Liver (tissue), 9 donors: ENCODE measurements around the gene IRF3. TPM values are rescaled to one million over a fixed set of nuclear protein-coding genes. Genes with fewer than 3 reads are reported as not detected.

Experiments
- DNase-seq: peaks from one replicate; pipeline ENCODE4 v3.0.0-alpha.2; 2017; ENCODE audit warnings: low spot score
- H3K27ac ChIP-seq, 2 donors: one replicate each; pipeline ENCODE4 v1.7.0; 2013; ENCODE audit warnings: inconsistent platforms in 2 of 2, low read length in 2 of 2, control low read depth in 1 of 2, low read depth in 1 of 2, mild to moderate bottlenecking in 1 of 2
- H3K27me3 ChIP-seq, 4 donors: one replicate each; pipeline versions ENCODE4 v1.6.1 to v1.7.0; 2013; ENCODE audit warnings: low read length in 3 of 4, inconsistent platforms in 1 of 4, mild to moderate bottlenecking in 1 of 4, moderate library complexity in 1 of 4; ENCODE audit not compliant: control insufficient read depth in 4 of 4, insufficient read depth in 4 of 4
- H3K36me3 ChIP-seq, 4 donors: one replicate each; pipeline versions ENCODE4 v1.6.1 to v1.7.0; 2013; ENCODE audit warnings: low read length in 3 of 4, mild to moderate bottlenecking in 3 of 4, low read depth in 1 of 4, moderate library complexity in 1 of 4; ENCODE audit not compliant: control insufficient read depth in 4 of 4, insufficient read depth in 3 of 4
- H3K4me1 ChIP-seq, 4 donors: one replicate each; pipeline versions ENCODE4 v1.6.1 to v1.7.0; 2013; ENCODE audit warnings: low read length in 3 of 4, mild to moderate bottlenecking in 3 of 4, moderate library complexity in 1 of 4; ENCODE audit not compliant: control insufficient read depth in 4 of 4, insufficient read depth in 4 of 4
- H3K4me3 ChIP-seq, 3 donors: one replicate each; pipeline versions ENCODE4 v1.6.1 to v1.7.0; 2013; ENCODE audit warnings: low read length in 3 of 3, control low read depth in 1 of 3, low read depth in 1 of 3, mild to moderate bottlenecking in 1 of 3
- H3K9ac ChIP-seq, 2 donors: one replicate each; pipeline ENCODE4 v1.7.0; 2013; ENCODE audit warnings: low read length in 2 of 2, mild to moderate bottlenecking in 2 of 2, moderate library complexity in 2 of 2, control low read depth in 1 of 2, low read depth in 1 of 2
- H3K9me3 ChIP-seq, 4 donors: one replicate each; pipeline versions ENCODE4 v1.6.1 to v1.7.0; 2013; ENCODE audit warnings: low read length in 3 of 4; ENCODE audit not compliant: control insufficient read depth in 4 of 4
- EGR1 ChIP-seq, 2 donors: IDR thresholded peaks; 2 replicates each; pipeline ENCODE4 v1.6.1; 2016 to 2018; ENCODE audit warnings: antibody characterized with exemption in 2 of 2, low read depth in 2 of 2
- FOXA2 ChIP-seq: IDR thresholded peaks from 2 replicates; pipeline ENCODE4 v1.6.1; 2016; ENCODE audit warnings: antibody characterized with exemption
- GABPA ChIP-seq, 2 donors: IDR thresholded peaks in 1 of 2; conservative IDR thresholded peaks in 1 of 2; 2 replicates each; pipeline ENCODE4 v1.6.1; 2016; ENCODE audit warnings: antibody characterized with exemption in 2 of 2, mild to moderate bottlenecking in 1 of 2, moderate library complexity in 1 of 2
- HNF4A ChIP-seq, 2 donors: conservative IDR thresholded peaks; 2 replicates each; pipeline ENCODE4 v1.6.1; 2016; ENCODE audit warnings: antibody characterized with exemption in 2 of 2, mild to moderate bottlenecking in 2 of 2
- HNF4G ChIP-seq: IDR thresholded peaks from 2 replicates; pipeline ENCODE4 v1.6.1; 2016; ENCODE audit warnings: antibody characterized with exemption
- JUND ChIP-seq, 2 donors: IDR thresholded peaks; 2 replicates each; pipeline ENCODE4 v1.6.1; 2016; ENCODE audit warnings: antibody characterized with exemption in 2 of 2
- NR2F2 ChIP-seq: IDR thresholded peaks from 2 replicates; pipeline ENCODE4 v1.6.1; 2016; ENCODE audit warnings: antibody characterized with exemption
- RAD21 ChIP-seq, 2 donors: IDR thresholded peaks; 2 replicates each; pipeline ENCODE4 v1.6.1; 2016; ENCODE audit warnings: antibody characterized with exemption in 2 of 2, mild to moderate bottlenecking in 2 of 2
- RXRA ChIP-seq, 2 donors: IDR thresholded peaks; 2 replicates each; pipeline ENCODE4 v1.6.1; 2017 to 2018; ENCODE audit warnings: antibody characterized with exemption in 2 of 2, mild to moderate bottlenecking in 1 of 2
- SP1 ChIP-seq: IDR thresholded peaks from 2 replicates; pipeline ENCODE4 v1.6.1; 2018; ENCODE audit warnings: antibody characterized with exemption, mild to moderate bottlenecking
- TAF1 ChIP-seq: conservative IDR thresholded peaks from 2 replicates; pipeline ENCODE4 v1.6.1; 2016; ENCODE audit warnings: antibody characterized with exemption, mild to moderate bottlenecking
- YY1 ChIP-seq: IDR thresholded peaks from 2 replicates; pipeline ENCODE4 v1.6.1; 2016; ENCODE audit warnings: antibody characterized with exemption, mild to moderate bottlenecking
- WGBS: extraction: QIAGEN DNeasy Blood & Tissue Kit; methylation state at CpG from one replicate; pipeline ENCODE4 v1.1.7; 2013; 5-methylcytosine and 5-hydroxymethylcytosine counted together
- polyA plus RNA-seq, 2 donors: library from polyadenylated mRNA; stranded (reverse) in 1 of 2; unstranded in 1 of 2; fragments of 200-250 nt in 1 of 2; fragments of >200 nt in 1 of 2; fragmentation: Nextera tagmentation in 1 of 2; extraction: Ambion mirVana in 1 of 2; gene quantifications; one replicate each; pipeline versions ENCODE4 v1.2.1 to v1.2.3, GENCODE V29; 2013 to 2015
- total RNA-seq, 2 donors: library from RNA; depleted of rRNA; stranded (reverse); fragments of >200 nt; gene quantifications; one replicate each; pipeline ENCODE4 v1.2.3, GENCODE V29; 2014
- TF ChIP-seq, protein P1 (sequence below): IDR thresholded peaks from 2 replicates; pipeline ENCODE4 v1.6.1; 2016; ENCODE audit warnings: antibody characterized with exemption
- TF ChIP-seq, protein P2 (sequence below): IDR thresholded peaks from 2 replicates; pipeline ENCODE4 v1.6.1; 2016; ENCODE audit warnings: antibody characterized with exemption
- TF ChIP-seq, protein P3 (sequence below): fragments of 150-350 bp; IDR thresholded peaks from 2 replicates; pipeline ENCODE4 v1.5.1; 2017; ENCODE audit warnings: improper control_type of control experiment, low read depth, low read length; ENCODE audit not compliant: missing input control
- donor health status: healthy.
- donor health status: healthy.
- donor health status: healthy.
- donor health status: healthy.
- donor health status: healthy.

The IRF3 gene
- total and polyA plus RNA-seq, 4 donors = 18.2 to 33.6 (median 28.1) TPM

DNA sequence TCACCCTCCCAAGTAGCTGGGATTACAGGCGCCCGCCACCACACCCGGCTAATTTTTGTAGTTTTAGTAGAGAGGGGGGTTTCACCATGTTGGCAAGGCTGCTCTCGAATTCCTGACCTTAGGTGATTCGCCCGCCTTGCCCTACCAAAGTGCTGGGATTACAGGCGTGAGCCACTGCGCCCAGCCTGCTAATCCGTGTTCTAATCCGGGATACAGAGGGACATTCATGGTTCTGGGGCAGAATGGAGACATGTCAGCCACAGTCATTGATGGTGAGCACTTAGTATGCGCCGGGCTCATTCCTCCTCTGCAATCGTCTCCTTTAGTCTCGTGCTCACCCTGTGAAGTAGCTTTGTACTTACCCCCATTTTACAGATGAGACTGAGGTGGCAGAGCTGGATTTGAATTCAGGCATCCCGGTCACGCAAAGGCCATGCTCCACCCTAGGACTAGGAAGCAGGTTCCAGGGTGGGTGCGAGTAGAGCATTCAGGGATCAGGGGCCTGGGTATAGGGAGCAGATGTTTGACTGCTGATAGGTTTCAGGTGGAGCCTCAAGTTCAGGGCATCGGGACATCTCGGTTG is 34.0 kb downstream of the IRF3 start:
- TF ChIP-seq GABPA (IDR thresholded peaks at IDR 0.05 in 1 of 2, conservative IDR thresholded peaks at IDR 0.05 in 1 of 2) = no peak
- TF ChIP-seq EGR1 (IDR thresholded peaks at IDR 0.05; ENCODE audit: low read depth in 2 of 2) = no peak
- no peak for TF ChIP-seq HNF4A (conservative IDR thresholded peaks at IDR 0.05)
- no peak for TF ChIP-seq RXRA (IDR thresholded peaks at IDR 0.05)
- no peak for TF ChIP-seq TAF1
- TF ChIP-seq SP1 = no peak
- TF ChIP-seq YY1 = no peak
- TF ChIP-seq RAD21 (IDR thresholded peaks at IDR 0.05) = no peak

DNA sequence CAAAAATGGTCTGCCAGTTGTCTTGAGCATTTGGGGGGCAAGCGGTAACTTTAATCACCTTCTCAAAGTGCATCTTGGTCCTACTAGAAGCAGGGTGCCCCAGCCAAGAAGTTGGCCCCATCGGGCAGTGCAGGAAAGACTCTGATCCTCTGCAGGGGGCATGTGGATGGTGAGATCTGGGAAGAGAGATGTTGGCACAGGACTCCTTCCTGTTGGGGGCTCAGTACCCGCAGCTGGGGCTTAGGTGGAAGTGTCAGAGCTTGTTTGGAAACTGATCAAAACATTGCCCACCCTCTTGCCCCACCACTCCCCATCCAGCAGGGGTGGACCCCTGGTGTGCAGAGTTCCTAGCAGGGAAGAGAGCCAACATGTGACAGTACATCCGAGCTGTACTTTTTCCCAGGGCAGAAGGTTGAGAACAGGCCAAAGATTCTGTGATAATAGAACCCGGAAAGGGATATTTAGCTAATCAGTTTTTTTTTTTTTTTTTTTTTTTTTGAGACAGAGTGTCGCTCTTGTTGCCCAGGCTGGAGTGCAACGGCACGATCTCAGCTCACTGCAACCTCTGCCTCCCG is 34.6 kb downstream of the IRF3 start:
- Histone ChIP-seq H3K4me3 (no peak overlapping the region), H3K36me3 (peaks cover 2 to 5% (median 4%) of the 10 kb centered on the region in 4 donors), H3K27me3 (no peaks in the 10 kb centered on the region), H3K27ac (no peak overlapping the region), H3K9ac (no peak overlapping the region), H3K4me1 (peaks cover 0 to 4% (median 0%) of the 10 kb centered on the region in 4 donors), H3K9me3 (no peaks in the 10 kb centered on the region)
- TF ChIP-seq HNF4G = no peak
- peak; percentile 14 for TF ChIP-seq NR2F2
- TF ChIP-seq FOXA2 = no peak
- no peak for TF ChIP-seq EGR1 (IDR thresholded peaks at IDR 0.05; ENCODE audit: low read depth in 2 of 2)
- no peak for TF ChIP-seq TAF1
- TF ChIP-seq YY1 = no peak
- TF ChIP-seq, protein P1, sequence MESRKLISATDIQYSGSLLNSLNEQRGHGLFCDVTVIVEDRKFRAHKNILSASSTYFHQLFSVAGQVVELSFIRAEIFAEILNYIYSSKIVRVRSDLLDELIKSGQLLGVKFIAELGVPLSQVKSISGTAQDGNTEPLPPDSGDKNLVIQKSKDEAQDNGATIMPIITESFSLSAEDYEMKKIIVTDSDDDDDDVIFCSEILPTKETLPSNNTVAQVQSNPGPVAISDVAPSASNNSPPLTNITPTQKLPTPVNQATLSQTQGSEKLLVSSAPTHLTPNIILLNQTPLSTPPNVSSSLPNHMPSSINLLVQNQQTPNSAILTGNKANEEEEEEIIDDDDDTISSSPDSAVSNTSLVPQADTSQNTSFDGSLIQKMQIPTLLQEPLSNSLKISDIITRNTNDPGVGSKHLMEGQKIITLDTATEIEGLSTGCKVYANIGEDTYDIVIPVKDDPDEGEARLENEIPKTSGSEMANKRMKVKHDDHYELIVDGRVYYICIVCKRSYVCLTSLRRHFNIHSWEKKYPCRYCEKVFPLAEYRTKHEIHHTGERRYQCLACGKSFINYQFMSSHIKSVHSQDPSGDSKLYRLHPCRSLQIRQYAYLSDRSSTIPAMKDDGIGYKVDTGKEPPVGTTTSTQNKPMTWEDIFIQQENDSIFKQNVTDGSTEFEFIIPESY = no peak
- no peak for TF ChIP-seq RAD21 (IDR thresholded peaks at IDR 0.05)
- DNase-seq = no peak
- 31% methylated on average over 9 of the region's 9 CpGs for WGBS

More for the DNA sequence above, 34.0 kb downstream of the IRF3 start:
- no peak for DNase-seq
- Histone ChIP-seq H3K36me3 (peaks cover 2 to 4% (median 3%) of the 10 kb centered on the region in 4 donors), H3K27me3 (no peaks in the 10 kb centered on the region), H3K9ac (no peak overlapping the region), H3K9me3 (no peaks in the 10 kb centered on the region), H3K4me3 (no peak overlapping the region), H3K27ac (no peak overlapping the region), H3K4me1 (peaks cover 0 to 6% (median 0%) of the 10 kb centered on the region in 4 donors)
- WGBS = 83% methylated on average over 19 of the region's 19 CpGs

DNA sequence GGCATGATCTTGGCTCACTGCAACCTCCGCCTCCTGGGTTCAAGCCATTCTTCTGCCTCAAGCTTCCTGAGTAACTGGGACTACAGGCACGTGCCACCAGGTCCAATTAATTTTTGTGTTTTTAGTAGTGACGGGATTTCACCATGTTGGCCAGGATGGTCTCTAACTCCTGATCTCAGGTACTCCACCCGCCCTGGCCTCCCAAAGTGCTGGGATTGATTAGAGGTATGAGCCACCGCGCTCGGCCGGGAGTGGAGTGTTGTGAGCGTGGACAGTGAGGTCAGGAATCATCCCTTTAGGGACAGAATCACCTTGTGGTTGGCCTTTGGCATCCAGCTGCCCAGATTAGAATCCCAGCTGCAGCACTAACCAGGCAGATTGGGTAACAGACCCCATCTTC is 36.0 kb downstream of the IRF3 start:
- no peaks in the 10 kb centered on the region for H3K9me3 ChIP-seq
- no peak overlapping the region for H3K4me3 ChIP-seq
- H3K27me3 ChIP-seq = no peaks in the 10 kb centered on the region
- WGBS = 96% methylated on average over 9 of the region's 9 CpGs
- no peak overlapping the region for H3K9ac ChIP-seq
- H3K27ac ChIP-seq = no peak overlapping the region
- peaks cover 2 to 12% (median 4%) of the 10 kb centered on the region in 4 donors for H3K36me3 ChIP-seq
- no peak for DNase-seq
- TF ChIP-seq TAF1 (no peak), HNF4G (no peak), YY1 (no peak), EGR1 (IDR thresholded peaks at IDR 0.05; ENCODE audit: low read depth in 2 of 2) (no peak), SP1 (no peak), JUND (IDR thresholded peaks at IDR 0.05) (no peak), HNF4A (conservative IDR thresholded peaks at IDR 0.05) (no peak), GABPA (IDR thresholded peaks at IDR 0.05 in 1 of 2, conservative IDR thresholded peaks at IDR 0.05 in 1 of 2) (no peak), NR2F2 (no peak), RXRA (IDR thresholded peaks at IDR 0.05) (no peak)
- TF ChIP-seq, protein P2, sequence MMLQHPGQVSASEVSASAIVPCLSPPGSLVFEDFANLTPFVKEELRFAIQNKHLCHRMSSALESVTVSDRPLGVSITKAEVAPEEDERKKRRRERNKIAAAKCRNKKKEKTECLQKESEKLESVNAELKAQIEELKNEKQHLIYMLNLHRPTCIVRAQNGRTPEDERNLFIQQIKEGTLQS = no peak
- TF ChIP-seq, protein P3, sequence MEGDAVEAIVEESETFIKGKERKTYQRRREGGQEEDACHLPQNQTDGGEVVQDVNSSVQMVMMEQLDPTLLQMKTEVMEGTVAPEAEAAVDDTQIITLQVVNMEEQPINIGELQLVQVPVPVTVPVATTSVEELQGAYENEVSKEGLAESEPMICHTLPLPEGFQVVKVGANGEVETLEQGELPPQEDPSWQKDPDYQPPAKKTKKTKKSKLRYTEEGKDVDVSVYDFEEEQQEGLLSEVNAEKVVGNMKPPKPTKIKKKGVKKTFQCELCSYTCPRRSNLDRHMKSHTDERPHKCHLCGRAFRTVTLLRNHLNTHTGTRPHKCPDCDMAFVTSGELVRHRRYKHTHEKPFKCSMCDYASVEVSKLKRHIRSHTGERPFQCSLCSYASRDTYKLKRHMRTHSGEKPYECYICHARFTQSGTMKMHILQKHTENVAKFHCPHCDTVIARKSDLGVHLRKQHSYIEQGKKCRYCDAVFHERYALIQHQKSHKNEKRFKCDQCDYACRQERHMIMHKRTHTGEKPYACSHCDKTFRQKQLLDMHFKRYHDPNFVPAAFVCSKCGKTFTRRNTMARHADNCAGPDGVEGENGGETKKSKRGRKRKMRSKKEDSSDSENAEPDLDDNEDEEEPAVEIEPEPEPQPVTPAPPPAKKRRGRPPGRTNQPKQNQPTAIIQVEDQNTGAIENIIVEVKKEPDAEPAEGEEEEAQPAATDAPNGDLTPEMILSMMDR = no peak
- peaks cover 0 to 2% (median 0%) of the 10 kb centered on the region in 4 donors for H3K4me1 ChIP-seq
